ENCODE results near the gene SETDB1. TPM values are rescaled to one million over a fixed set of nuclear protein-coding genes. Genes with fewer than 3 reads are reported as not detected.

SETDB1 gene
- total and polyA plus RNA-seq, 4 donors = 5.4 to 23.7 (median 14.0) TPM

GRCh38 chr1:150931773-150932172, 5.6 kb downstream of the SETDB1 start:
- H3K9ac ChIP-seq (ENCODE audit: low read depth in 1 of 2, low read length in 2 of 2) = no peak overlapping the region
- no peak for DNase-seq (ENCODE audit: low spot score)
- H3K27me3 ChIP-seq (ENCODE audit: control insufficient read depth in 4 of 4, insufficient read depth in 4 of 4, low read length in 3 of 4) = no peaks in the 10 kb centered on the region
- no peak overlapping the region for H3K4me3 ChIP-seq (ENCODE audit: low read depth in 1 of 3, low read length in 3 of 3)
- peaks cover 0 to 4% (median 0%) of the 10 kb centered on the region in 4 donors for H3K9me3 ChIP-seq (ENCODE audit: control insufficient read depth in 4 of 4, low read length in 3 of 4)
- WGBS = 100% methylated on average over 1 of the region's 1 CpG
- H3K4me1 ChIP-seq (ENCODE audit: control insufficient read depth in 4 of 4, insufficient read depth in 4 of 4, low read length in 3 of 4) = peaks cover 3 to 10% (median 7%) of the 10 kb centered on the region in 4 donors
- H3K27ac ChIP-seq (ENCODE audit: low read depth in 1 of 2, low read length in 2 of 2) = no peak overlapping the region
- peaks cover 10 to 55% (median 33%) of the 10 kb centered on the region in 4 donors for H3K36me3 ChIP-seq (ENCODE audit: control insufficient read depth in 4 of 4, insufficient read depth in 3 of 4, low read depth in 1 of 4, low read length in 3 of 4)
- no peak for TF ChIP-seq GABPA (IDR thresholded peaks at IDR 0.05 in 1 of 2, conservative IDR thresholded peaks at IDR 0.05 in 1 of 2)
- TF ChIP-seq JUND (IDR thresholded peaks at IDR 0.05) = no peak
- TF ChIP-seq, protein P1, sequence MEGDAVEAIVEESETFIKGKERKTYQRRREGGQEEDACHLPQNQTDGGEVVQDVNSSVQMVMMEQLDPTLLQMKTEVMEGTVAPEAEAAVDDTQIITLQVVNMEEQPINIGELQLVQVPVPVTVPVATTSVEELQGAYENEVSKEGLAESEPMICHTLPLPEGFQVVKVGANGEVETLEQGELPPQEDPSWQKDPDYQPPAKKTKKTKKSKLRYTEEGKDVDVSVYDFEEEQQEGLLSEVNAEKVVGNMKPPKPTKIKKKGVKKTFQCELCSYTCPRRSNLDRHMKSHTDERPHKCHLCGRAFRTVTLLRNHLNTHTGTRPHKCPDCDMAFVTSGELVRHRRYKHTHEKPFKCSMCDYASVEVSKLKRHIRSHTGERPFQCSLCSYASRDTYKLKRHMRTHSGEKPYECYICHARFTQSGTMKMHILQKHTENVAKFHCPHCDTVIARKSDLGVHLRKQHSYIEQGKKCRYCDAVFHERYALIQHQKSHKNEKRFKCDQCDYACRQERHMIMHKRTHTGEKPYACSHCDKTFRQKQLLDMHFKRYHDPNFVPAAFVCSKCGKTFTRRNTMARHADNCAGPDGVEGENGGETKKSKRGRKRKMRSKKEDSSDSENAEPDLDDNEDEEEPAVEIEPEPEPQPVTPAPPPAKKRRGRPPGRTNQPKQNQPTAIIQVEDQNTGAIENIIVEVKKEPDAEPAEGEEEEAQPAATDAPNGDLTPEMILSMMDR (IDR thresholded peaks at IDR 0.05; ENCODE audit: low read depth, low read length, missing input control) = no peak
- no peak for TF ChIP-seq RAD21 (IDR thresholded peaks at IDR 0.05)

DNA sequence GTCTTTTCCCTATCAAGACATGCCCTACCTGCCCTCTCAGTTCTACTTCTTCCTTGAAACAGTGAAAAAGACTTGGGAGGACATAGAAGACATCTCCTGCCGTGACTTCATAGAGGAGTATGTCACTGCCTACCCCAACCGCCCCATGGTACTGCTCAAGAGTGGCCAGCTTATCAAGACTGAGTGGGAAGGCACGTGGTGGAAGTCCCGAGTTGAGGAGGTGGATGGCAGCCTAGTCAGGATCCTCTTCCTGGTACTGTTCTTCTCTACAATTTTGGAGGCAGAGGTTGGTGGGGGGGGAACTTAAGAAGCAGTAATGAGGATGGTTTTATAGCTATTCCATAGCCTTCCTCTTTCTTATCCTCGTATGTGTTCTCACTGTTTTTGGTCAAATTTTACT, 18.7 kb downstream of the SETDB1 start:
- TF ChIP-seq, protein P2, sequence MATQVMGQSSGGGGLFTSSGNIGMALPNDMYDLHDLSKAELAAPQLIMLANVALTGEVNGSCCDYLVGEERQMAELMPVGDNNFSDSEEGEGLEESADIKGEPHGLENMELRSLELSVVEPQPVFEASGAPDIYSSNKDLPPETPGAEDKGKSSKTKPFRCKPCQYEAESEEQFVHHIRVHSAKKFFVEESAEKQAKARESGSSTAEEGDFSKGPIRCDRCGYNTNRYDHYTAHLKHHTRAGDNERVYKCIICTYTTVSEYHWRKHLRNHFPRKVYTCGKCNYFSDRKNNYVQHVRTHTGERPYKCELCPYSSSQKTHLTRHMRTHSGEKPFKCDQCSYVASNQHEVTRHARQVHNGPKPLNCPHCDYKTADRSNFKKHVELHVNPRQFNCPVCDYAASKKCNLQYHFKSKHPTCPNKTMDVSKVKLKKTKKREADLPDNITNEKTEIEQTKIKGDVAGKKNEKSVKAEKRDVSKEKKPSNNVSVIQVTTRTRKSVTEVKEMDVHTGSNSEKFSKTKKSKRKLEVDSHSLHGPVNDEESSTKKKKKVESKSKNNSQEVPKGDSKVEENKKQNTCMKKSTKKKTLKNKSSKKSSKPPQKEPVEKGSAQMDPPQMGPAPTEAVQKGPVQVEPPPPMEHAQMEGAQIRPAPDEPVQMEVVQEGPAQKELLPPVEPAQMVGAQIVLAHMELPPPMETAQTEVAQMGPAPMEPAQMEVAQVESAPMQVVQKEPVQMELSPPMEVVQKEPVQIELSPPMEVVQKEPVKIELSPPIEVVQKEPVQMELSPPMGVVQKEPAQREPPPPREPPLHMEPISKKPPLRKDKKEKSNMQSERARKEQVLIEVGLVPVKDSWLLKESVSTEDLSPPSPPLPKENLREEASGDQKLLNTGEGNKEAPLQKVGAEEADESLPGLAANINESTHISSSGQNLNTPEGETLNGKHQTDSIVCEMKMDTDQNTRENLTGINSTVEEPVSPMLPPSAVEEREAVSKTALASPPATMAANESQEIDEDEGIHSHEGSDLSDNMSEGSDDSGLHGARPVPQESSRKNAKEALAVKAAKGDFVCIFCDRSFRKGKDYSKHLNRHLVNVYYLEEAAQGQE (IDR thresholded peaks at IDR 0.05) = no peak
- TF ChIP-seq ATF3 (IDR thresholded peaks at IDR 0.05) (no peak), HNF4A (conservative IDR thresholded peaks at IDR 0.05) (no peak), FOXA2 (IDR thresholded peaks at IDR 0.05) (no peak), FOXA1 (IDR thresholded peaks at IDR 0.05) (no peak), NR2F2 (IDR thresholded peaks at IDR 0.05) (no peak), EGR1 (IDR thresholded peaks at IDR 0.05; ENCODE audit: low read depth in 2 of 2) (no peak), JUND (IDR thresholded peaks at IDR 0.05) (no peak), RAD21 (IDR thresholded peaks at IDR 0.05) (no peak), GABPA (IDR thresholded peaks at IDR 0.05 in 1 of 2, conservative IDR thresholded peaks at IDR 0.05 in 1 of 2) (no peak), YY1 (IDR thresholded peaks at IDR 0.05) (no peak), SP1 (IDR thresholded peaks at IDR 0.05) (no peak), RXRA (IDR thresholded peaks at IDR 0.05) (no peak), TAF1 (conservative IDR thresholded peaks at IDR 0.05) (no peak), HNF4G (IDR thresholded peaks at IDR 0.05) (no peak)
- TF ChIP-seq, protein P1 (IDR thresholded peaks at IDR 0.05; ENCODE audit: low read depth, low read length, missing input control) = no peak
- TF ChIP-seq, protein P3, sequence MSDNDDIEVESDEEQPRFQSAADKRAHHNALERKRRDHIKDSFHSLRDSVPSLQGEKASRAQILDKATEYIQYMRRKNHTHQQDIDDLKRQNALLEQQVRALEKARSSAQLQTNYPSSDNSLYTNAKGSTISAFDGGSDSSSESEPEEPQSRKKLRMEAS (IDR thresholded peaks at IDR 0.05) = no peak
- TF ChIP-seq, protein P4, sequence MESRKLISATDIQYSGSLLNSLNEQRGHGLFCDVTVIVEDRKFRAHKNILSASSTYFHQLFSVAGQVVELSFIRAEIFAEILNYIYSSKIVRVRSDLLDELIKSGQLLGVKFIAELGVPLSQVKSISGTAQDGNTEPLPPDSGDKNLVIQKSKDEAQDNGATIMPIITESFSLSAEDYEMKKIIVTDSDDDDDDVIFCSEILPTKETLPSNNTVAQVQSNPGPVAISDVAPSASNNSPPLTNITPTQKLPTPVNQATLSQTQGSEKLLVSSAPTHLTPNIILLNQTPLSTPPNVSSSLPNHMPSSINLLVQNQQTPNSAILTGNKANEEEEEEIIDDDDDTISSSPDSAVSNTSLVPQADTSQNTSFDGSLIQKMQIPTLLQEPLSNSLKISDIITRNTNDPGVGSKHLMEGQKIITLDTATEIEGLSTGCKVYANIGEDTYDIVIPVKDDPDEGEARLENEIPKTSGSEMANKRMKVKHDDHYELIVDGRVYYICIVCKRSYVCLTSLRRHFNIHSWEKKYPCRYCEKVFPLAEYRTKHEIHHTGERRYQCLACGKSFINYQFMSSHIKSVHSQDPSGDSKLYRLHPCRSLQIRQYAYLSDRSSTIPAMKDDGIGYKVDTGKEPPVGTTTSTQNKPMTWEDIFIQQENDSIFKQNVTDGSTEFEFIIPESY (IDR thresholded peaks at IDR 0.05) = no peak
- Histone ChIP-seq H3K9ac (ENCODE audit: low read depth in 1 of 2, low read length in 2 of 2) (no peak overlapping the region), H3K4me1 (ENCODE audit: control insufficient read depth in 4 of 4, insufficient read depth in 4 of 4, low read length in 3 of 4) (no peaks in the 10 kb centered on the region), H3K36me3 (ENCODE audit: control insufficient read depth in 4 of 4, insufficient read depth in 3 of 4, low read depth in 1 of 4, low read length in 3 of 4) (peaks cover 12 to 81% (median 56%) of the 10 kb centered on the region in 4 donors), H3K9me3 (ENCODE audit: control insufficient read depth in 4 of 4, low read length in 3 of 4) (no peaks in the 10 kb centered on the region), H3K27ac (ENCODE audit: low read depth in 1 of 2, low read length in 2 of 2) (no peak overlapping the region), H3K4me3 (ENCODE audit: low read depth in 1 of 3, low read length in 3 of 3) (no peak overlapping the region), H3K27me3 (ENCODE audit: control insufficient read depth in 4 of 4, insufficient read depth in 4 of 4, low read length in 3 of 4) (no peaks in the 10 kb centered on the region)
- 90% methylated on average over 5 of the region's 5 CpGs for WGBS
- DNase-seq (ENCODE audit: low spot score) = no peak
